DOHH2 (cell line): Measurements from ENCODE around the gene RNU6-1.
A peak's percentile ranks its signal among the peaks of the same experiment; 100 is the strongest.

ENCODE experiments used
- H3F3A ChIP-seq: fragments of 200-600 bp; sonication (generic), shearing (Covaris generic); 2 replicates; pipeline ENCODE4 v1.6.0; 2016; ENCODE audit warnings: antibody characterized with exemption, mild to moderate bottlenecking; ENCODE audit not compliant: control insufficient read depth, insufficient read depth
- H3K27ac ChIP-seq: fragments of 200-600 bp; sonication (generic); 2 replicates; pipeline ENCODE4 v1.5.1; 2014; ENCODE audit warnings: low read depth, mild to moderate bottlenecking, low read length, moderate library complexity
- H3K27me3 ChIP-seq: fragments of 200-600 bp; sonication (generic); 2 replicates; pipeline ENCODE4 v1.6.1; 2014; ENCODE audit warnings: mild to moderate bottlenecking, low read length, mixed read lengths; ENCODE audit not compliant: control insufficient read depth
- H3K36me3 ChIP-seq: fragments of 200-600 bp; sonication (generic); 2 replicates; pipeline ENCODE4 v1.6.1; 2014; ENCODE audit warnings: mild to moderate bottlenecking, low read length, moderate library complexity, mixed read lengths; ENCODE audit not compliant: control insufficient read depth
- H3K4me1 ChIP-seq: fragments of 200-600 bp; sonication (generic); 2 replicates; pipeline ENCODE4 v1.6.1; 2014; ENCODE audit warnings: mild to moderate bottlenecking, low read length, mixed read lengths; ENCODE audit not compliant: control insufficient read depth
- H3K4me2 ChIP-seq: fragments of 200-600 bp; sonication (generic); 2 replicates; pipeline ENCODE4 v1.6.0; 2014; ENCODE audit warnings: mild to moderate bottlenecking, low read length, moderate library complexity
- H3K4me3 ChIP-seq: fragments of 200-600 bp; sonication (generic); 2 replicates; pipeline ENCODE4 v1.5.1; 2014; ENCODE audit warnings: mild to moderate bottlenecking, low read length, mixed read lengths
- H3K79me2 ChIP-seq: fragments of 200-600 bp; sonication (generic); 2 replicates; pipeline ENCODE4 v1.6.1; 2014; ENCODE audit warnings: mild to moderate bottlenecking, low read length, mixed read lengths; ENCODE audit not compliant: control insufficient read depth
- H3K9me2 ChIP-seq: fragments of 200-600 bp; sonication (generic); replicated peaks from 2 replicates; pipeline ENCODE4 v1.6.1; 2014; ENCODE audit warnings: mild to moderate bottlenecking, low read length, mixed read lengths; ENCODE audit not compliant: control insufficient read depth
- H3K9me3 ChIP-seq: fragments of 200-600 bp; sonication (generic); 2 replicates; pipeline ENCODE4 v1.6.1; 2014; ENCODE audit warnings: antibody characterized with exemption, low read length, mixed read lengths; ENCODE audit not compliant: control insufficient read depth, insufficient read depth
- H4K20me1 ChIP-seq: fragments of 200-600 bp; sonication (generic); 2 replicates; pipeline ENCODE4 v1.6.0; 2014; ENCODE audit warnings: low read depth, mild to moderate bottlenecking, antibody characterized with exemption, low read length, moderate library complexity; ENCODE audit not compliant: control insufficient read depth, insufficient read depth
- EZH2phosphoT487 ChIP-seq: fragments of 200-600 bp; sonication (generic); IDR thresholded peaks from 2 replicates; pipeline ENCODE4 v1.6.1; 2017; ENCODE audit warnings: borderline replicate concordance, mild to moderate bottlenecking, antibody characterized with exemption, low read length, moderate library complexity, mixed read lengths
- TF ChIP-seq, protein P1 (sequence below): fragments of 200-600 bp; sonication (generic); IDR thresholded peaks from one replicate; pipeline ENCODE4 v1.5.1; 2014; ENCODE audit warnings: antibody characterized with exemption, mild to moderate bottlenecking, low read depth, low read length; ENCODE audit not compliant: poor library complexity, severe bottlenecking

The RNU6-1 gene

GRCh38 chr15:67863442-67863987 is 23.7 kb upstream of the RNU6-1 start:
- Histone ChIP-seq H3K36me3 (no peaks in the 10 kb centered on the region), H3F3A (peaks cover 4% of the 10 kb centered on the region; the same call in 1 of the 2 replicates), H4K20me1 (no peaks in the 10 kb centered on the region), H3K9me2 (no peaks in the 10 kb centered on the region), H3K79me2 (no peaks in the 10 kb centered on the region), H3K27me3 (0 out of 2 replicates have a peak, but pooled peaks cover 3% of the 10 kb centered on the region), H3K4me2 (peak overlapping the region; percentile 96), H3K4me1 (peaks cover 32% of the 10 kb centered on the region), H3K4me3 (peak overlapping the region; percentile 79), H3K27ac (peak overlapping the region; percentile 65), H3K9me3 (no peaks in the 10 kb centered on the region)
- no peak for TF ChIP-seq EZH2phosphoT487
- TF ChIP-seq, protein P1, sequence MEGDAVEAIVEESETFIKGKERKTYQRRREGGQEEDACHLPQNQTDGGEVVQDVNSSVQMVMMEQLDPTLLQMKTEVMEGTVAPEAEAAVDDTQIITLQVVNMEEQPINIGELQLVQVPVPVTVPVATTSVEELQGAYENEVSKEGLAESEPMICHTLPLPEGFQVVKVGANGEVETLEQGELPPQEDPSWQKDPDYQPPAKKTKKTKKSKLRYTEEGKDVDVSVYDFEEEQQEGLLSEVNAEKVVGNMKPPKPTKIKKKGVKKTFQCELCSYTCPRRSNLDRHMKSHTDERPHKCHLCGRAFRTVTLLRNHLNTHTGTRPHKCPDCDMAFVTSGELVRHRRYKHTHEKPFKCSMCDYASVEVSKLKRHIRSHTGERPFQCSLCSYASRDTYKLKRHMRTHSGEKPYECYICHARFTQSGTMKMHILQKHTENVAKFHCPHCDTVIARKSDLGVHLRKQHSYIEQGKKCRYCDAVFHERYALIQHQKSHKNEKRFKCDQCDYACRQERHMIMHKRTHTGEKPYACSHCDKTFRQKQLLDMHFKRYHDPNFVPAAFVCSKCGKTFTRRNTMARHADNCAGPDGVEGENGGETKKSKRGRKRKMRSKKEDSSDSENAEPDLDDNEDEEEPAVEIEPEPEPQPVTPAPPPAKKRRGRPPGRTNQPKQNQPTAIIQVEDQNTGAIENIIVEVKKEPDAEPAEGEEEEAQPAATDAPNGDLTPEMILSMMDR: peak; percentile 82

GRCh38 chr15:67862750-67863441 is 23.1 kb upstream of the RNU6-1 start:
- Histone ChIP-seq H3K27me3 (0 out of 2 replicates have a peak, but pooled peaks cover 3% of the 10 kb centered on the region), H3K79me2 (no peaks in the 10 kb centered on the region), H4K20me1 (no peaks in the 10 kb centered on the region), H3K9me3 (no peaks in the 10 kb centered on the region), H3K9me2 (no peaks in the 10 kb centered on the region), H3F3A (peaks cover 4% of the 10 kb centered on the region; the same call in 1 of the 2 replicates), H3K4me2 (peak overlapping the region; percentile 96), H3K36me3 (no peaks in the 10 kb centered on the region), H3K4me3 (peak overlapping the region; percentile 79), H3K4me1 (peaks cover 35% of the 10 kb centered on the region), H3K27ac (peak overlapping the region; percentile 65)
- TF ChIP-seq, protein P1: no peak
- no peak for TF ChIP-seq EZH2phosphoT487

DNA sequence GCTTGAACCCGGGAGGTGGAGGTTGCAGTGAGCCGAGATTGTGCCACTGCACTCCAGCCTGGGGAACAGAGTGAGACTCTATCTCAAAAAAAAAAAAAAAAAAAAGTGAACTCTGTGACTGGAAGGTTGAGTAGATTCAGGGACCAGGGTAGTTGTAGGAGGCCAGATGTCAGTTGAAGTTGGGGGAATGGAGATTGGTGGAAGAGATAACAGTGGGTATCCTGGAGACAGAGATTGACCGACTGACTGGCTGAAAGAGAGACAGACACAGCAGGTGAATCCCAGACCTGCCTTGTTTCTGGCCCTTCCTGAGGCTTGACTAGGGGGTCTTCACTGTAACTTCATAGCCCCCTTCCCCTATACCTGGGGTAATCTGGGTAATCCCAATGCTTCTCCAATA is 22.1 kb upstream of the RNU6-1 start:
- peaks cover 4% of the 10 kb centered on the region; the same call in 1 of the 2 replicates for H3F3A ChIP-seq
- no peaks in the 10 kb centered on the region for H3K36me3 ChIP-seq
- no peak overlapping the region for H3K27ac ChIP-seq
- H3K79me2 ChIP-seq: no peaks in the 10 kb centered on the region
- no peaks in the 10 kb centered on the region for H4K20me1 ChIP-seq
- H3K4me3 ChIP-seq: peak overlapping the region; percentile 79; the same call in 1 of the 2 replicates
- TF ChIP-seq, protein P1: no peak
- TF ChIP-seq EZH2phosphoT487: no peak
- no peaks in the 10 kb centered on the region for H3K9me2 ChIP-seq
- no peaks in the 10 kb centered on the region for H3K9me3 ChIP-seq
- H3K27me3 ChIP-seq: 0 out of 2 replicates have a peak, but pooled peaks cover 3% of the 10 kb centered on the region
- H3K4me2 ChIP-seq: peak overlapping the region; percentile 96; the same call in 1 of the 2 replicates
- peaks cover 39% of the 10 kb centered on the region for H3K4me1 ChIP-seq
